GM12865 (cell line): ENCODE measurements around the gene ZNF43.

Experiments
- DNase-seq: peaks from one replicate; pipeline ENCODE4 v3.0.0; 2010; ENCODE audit warnings: low read depth
- H3K4me3 ChIP-seq: 2 replicates; pipeline ENCODE4 v1.5.1; 2011; ENCODE audit warnings: mild to moderate bottlenecking, low read depth, low read length, control low read depth
- TF ChIP-seq, protein P1 (sequence below): IDR thresholded peaks from 2 replicates; pipeline ENCODE4 v1.5.1; 2011; ENCODE audit warnings: low read length, control low read depth, low read depth, inconsistent platforms; ENCODE audit not compliant: insufficient read depth; ENCODE audit errors: missing control alignments

Gene ZNF43

DNA sequence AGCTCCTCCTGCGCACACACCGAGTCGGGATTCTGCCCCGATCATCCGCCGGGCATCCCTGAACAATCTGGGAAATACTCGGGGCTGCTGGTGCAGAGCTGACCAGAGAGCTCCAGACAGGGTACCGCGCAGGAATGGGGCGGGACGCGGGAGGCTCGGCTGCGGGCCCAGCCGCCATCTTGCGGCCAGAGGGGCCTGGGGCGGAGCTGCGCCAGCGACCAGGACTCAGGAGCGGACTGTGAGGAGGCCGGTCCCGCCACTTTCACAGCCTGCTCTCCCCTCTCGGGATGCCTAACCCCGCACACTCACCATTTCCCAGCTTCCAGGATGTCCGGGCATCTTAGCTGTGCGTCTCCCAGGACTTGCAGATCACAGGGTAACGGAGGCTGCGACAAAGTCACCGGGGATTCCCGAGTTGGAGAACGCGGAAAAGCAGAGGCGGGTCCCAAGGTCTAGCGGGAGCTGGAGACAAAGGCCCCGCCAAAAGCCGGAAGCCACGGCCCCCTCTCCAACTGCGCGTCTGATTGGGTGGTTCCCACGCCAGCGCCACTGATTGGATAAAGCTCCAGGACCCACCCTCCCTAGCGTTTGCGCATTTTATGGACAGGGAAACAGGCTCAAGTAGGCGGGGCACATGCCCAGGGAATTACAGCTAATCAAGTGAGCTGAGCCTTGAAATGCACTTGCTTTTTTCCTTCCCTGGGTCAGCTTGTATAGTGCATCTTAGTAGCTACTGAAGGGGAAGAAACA, 15.8 kb upstream of the ZNF43 start:
- DNase-seq = peak; percentile 81
- peak overlapping the region; percentile 45 for H3K4me3 ChIP-seq

DNA sequence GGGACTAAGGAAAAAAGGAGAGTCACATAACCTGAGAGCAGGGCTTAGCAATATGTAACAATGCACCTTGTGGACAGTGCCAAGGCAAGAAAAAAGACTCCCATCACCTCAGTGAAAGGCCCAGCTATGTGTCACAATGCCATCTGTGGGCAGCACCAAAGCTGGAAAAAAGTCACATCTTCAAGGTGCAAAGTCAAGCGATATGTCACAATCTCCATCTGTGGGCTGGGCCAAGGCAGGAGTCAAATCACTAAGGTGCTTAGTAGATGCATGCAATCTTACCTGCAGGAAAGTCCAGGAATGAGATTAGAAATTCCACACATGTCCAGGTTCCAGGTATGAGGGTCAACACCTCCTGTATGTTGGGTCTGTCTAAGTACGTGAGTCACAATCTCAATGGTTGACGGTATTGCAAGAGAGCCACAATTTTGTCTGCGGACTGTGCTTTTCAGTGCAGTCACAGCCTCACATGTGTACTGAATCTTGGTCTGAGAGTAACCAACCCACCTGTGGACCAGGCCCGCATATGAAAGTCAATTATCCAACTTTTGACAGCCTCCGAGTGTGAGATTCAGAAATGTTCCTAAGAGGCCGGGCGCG, 14.8 kb upstream of the ZNF43 start:
- no peak for DNase-seq
- H3K4me3 ChIP-seq = no peak overlapping the region; the same call in 1 of the 2 replicates
- TF ChIP-seq, protein P1, sequence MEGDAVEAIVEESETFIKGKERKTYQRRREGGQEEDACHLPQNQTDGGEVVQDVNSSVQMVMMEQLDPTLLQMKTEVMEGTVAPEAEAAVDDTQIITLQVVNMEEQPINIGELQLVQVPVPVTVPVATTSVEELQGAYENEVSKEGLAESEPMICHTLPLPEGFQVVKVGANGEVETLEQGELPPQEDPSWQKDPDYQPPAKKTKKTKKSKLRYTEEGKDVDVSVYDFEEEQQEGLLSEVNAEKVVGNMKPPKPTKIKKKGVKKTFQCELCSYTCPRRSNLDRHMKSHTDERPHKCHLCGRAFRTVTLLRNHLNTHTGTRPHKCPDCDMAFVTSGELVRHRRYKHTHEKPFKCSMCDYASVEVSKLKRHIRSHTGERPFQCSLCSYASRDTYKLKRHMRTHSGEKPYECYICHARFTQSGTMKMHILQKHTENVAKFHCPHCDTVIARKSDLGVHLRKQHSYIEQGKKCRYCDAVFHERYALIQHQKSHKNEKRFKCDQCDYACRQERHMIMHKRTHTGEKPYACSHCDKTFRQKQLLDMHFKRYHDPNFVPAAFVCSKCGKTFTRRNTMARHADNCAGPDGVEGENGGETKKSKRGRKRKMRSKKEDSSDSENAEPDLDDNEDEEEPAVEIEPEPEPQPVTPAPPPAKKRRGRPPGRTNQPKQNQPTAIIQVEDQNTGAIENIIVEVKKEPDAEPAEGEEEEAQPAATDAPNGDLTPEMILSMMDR = no peak

More for the DNA sequence above, 15.8 kb upstream of the ZNF43 start:
- TF ChIP-seq, protein P1 = no peak

DNA sequence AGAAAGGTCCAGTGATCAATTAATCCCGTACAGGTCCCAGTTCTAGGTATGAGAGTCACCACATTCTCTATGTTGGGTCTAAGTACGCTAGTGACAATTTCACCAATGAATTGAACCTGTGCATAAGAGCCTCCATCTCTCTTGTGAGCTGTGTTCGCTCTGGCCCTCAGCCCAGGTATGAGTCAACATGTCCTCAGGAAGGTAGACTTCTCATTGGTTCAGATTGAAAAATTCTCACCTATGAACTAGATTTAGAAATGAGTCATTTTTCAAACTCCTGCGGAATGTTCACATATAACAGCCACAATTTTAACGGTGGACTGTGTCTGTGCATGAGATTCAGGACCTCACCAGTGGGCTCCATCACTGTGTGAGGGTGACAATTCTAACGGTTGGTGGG, 12.7 kb upstream of the ZNF43 start:
- H3K4me3 ChIP-seq = no peak overlapping the region
- TF ChIP-seq, protein P1 = no peak
- DNase-seq = no peak

DNA sequence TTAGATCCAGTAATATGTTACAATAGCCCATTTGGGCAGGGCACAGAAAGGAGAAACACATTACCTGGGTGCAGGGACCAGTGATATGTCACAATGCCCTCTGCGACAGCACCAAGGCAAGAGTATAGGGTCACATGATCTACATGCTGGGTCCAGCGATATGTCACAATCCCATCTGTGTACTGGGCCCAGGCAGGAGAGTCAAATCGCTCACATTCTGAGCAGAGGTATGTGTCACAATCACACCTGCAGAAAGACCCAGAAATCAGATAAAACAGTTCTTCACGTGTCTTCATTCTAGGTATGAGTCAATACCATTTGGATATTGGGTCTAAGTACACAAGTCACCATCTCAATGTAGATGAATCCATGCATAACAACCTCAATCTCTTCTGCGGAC, 7.1 kb upstream of the ZNF43 start:
- no peak for DNase-seq
- no peak overlapping the region for H3K4me3 ChIP-seq
- TF ChIP-seq, protein P1 = no peak

DNA sequence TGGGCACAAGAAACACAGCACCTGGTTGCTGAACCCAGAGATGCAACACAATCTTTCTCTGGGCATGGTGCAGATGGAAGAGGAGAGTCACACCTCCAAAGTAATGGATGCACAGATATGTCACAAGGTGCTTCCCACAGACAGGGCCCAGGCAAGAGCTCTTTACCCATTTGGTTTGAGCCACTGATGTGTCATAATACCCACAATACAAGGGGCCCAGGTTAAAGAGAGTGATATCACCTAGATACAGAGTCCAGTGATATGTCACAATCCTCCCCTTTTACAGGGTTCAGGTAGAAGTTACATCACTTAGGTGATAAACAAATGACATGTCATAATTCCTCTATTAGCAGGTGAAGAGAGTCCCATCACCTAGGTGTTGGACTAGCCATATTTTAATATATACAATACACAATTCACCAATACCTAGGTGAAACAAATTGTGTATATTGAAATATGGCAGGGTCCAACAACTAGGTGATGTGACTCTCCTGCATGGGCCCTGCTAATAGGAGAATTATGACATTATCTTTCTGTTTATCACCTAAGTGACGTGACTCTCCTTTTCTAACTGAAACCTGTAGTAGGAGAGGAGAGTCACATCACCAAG, 5.6 kb upstream of the ZNF43 start:
- TF ChIP-seq, protein P1 = no peak
- H3K4me3 ChIP-seq = no peak overlapping the region

DNA sequence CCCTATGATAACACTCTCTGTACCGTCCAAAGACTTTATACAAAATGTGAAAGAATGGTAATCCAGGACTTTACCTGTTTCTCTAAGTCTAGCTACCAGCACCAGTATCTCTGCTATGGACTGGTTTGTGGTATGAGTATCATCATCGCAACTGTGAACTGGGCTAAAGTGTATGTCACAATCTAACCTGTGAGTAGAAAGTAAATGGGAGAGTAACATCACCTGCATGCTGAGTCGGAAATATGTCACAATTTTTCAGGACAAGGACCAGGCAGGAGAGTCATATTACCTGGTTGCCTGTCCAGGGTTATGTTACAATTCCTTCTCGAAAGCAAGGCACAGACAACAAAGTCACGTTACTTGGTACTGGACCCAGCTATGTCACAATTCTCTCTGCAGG, 5.1 kb upstream of the ZNF43 start:
- no peak overlapping the region for H3K4me3 ChIP-seq
- no peak for DNase-seq
- TF ChIP-seq, protein P1 = no peak

More for the DNA sequence above, 5.6 kb upstream of the ZNF43 start:
- DNase-seq = no peak
